Mammary epithelial cell (primary cell): ENCODE data around the gene ADK.

Source experiments
- CTCF ChIP-seq, 2 donors: IDR thresholded peaks in 1 of 2; conservative IDR thresholded peaks in 1 of 2; 2 replicates each; pipeline ENCODE4 v1.5.1; 2011 to 2012; ENCODE audit warnings: inconsistent platforms in 2 of 2, low read length in 2 of 2, mild to moderate bottlenecking in 2 of 2, control low read depth in 1 of 2, low read depth in 1 of 2; ENCODE audit not compliant: insufficient read depth in 1 of 2; ENCODE audit errors: extremely low read depth in 1 of 2
- EZH2 ChIP-seq: IDR thresholded peaks from 2 replicates; pipeline ENCODE4 v1.6.1; 2012; ENCODE audit warnings: low read length, inconsistent platforms, borderline replicate concordance

GRCh38 chr10:74150204-74150989, 624 bp upstream of the ADK start, which contains the start of gene AP3M1:
- TF ChIP-seq EZH2 (no peak), CTCF (conservative IDR thresholded peaks at IDR 0.05 in 1 of 2, IDR thresholded peaks at IDR 0.05 in 1 of 2; ENCODE audit: extremely low read depth in 1 of 2, insufficient read depth in 1 of 2, low read depth in 1 of 2, low read length in 2 of 2) (no peak)
